Hippocampal formation (tissue), 2 donors: ENCODE data around the gene DBH.

Experiments
- DNase-seq, 2 donors: peaks; one replicate each; lab custom pipeline; 2025; lab: John Stamatoyannopoulos, UW

The DBH gene

DNA sequence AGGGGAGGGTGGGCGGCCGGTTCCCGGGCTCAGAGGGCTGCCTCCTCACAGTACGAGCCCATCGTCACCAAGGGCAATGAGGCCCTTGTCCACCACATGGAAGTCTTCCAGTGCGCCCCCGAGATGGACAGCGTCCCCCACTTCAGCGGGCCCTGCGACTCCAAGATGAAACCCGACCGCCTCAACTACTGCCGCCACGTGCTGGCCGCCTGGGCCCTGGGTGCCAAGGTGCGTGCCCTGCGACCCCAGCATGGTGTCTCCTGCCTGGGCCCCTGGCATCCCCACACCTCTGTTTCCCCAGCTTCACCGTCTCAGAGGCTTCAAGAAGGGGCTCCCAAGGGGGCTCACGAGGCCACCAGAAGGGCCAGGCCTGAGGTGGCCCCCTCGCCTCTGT lies 7.2 kb downstream of the DBH start:
- no peak for DNase-seq

DNA sequence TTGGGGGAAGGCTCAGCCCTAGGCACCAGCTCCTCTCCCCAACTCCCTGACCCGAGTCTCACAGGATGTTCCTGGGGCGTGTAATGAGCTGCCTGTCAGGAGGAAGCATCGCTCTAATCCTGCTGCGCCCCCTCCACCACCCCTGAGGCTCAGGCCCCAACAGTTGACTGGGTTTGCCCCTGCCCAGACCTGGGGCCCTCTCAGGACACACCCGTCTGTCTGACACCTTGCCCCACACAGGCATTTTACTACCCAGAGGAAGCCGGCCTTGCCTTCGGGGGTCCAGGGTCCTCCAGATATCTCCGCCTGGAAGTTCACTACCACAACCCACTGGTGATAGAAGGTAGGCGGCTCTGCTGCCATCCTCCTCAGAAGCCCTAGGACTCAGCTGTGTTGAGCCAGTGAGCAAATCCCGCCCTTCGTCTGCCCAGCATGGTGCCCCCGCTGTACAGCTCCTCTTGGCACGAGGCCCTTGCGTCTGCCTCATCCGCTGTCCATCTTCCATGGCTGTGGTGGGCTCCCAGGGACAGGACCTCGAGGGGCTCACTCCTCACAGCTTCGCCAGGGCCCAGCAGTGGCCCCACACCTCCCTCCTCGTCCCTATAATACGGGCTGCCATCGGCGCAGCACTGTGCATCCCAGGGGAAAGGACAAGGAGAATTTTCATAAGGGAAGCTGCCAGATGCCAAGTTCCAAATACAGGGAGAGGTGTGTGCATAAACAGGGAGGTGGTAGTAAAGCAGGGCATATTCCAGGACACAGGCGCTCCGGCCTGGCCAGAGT lies 8.0 kb downstream of the DBH start:
- DNase-seq: no peak

DNA sequence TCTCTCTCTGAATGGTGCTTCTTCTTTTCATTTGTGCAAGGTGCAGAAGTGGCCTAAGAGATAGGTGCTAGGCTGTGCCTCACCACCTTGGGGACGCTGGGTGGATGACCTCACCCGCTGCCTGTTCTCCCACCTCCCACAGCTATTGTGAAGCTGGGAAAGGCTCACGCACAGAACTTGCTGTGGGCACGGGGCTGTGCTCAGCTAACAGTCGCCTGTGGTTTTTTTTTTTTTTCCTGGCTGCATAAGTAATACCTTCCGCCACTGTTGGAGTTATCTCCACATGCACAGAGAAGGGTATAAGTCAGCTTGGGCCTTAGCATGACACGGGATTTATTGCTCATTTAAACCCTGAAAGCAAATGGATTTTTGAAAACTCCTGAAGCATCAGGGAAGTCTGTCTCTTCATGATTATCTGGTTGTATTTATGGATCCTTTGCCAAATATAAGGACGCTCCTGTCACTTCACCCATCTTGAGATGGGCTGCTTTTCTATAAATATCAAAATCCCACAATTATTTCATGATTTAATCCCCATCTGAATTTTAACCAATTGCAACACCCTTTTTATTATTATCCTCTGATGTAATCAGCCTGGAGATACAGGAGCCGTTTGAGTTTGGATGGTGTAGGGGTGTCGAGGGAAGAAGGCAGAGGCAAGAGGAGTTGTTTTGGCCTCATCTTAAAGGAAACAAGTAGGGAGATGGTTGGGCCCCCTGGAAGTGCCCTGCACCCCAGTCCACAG lies 9.0 kb downstream of the DBH start:
- DNase-seq: no peak

DNA sequence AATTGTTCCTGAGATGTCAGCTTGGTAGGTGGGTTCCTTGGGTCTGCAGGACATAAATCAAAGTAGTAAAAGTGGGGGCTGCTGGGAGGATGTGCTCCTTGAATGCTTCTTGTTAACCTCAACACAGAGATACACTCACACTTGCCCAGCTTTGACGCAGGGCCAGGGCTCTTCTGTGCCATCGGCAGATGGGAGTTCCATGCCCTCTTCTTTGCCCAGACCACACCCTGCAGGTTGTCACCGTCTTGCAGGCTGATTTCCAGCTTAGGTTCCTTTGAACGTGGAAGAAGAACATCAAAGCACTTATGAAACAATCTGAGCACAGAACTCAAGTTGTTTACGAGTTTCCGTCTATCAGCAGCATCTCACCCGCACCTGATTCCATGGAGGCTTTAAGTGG lies 11.0 kb downstream of the DBH start:
- DNase-seq: no peak

DNA sequence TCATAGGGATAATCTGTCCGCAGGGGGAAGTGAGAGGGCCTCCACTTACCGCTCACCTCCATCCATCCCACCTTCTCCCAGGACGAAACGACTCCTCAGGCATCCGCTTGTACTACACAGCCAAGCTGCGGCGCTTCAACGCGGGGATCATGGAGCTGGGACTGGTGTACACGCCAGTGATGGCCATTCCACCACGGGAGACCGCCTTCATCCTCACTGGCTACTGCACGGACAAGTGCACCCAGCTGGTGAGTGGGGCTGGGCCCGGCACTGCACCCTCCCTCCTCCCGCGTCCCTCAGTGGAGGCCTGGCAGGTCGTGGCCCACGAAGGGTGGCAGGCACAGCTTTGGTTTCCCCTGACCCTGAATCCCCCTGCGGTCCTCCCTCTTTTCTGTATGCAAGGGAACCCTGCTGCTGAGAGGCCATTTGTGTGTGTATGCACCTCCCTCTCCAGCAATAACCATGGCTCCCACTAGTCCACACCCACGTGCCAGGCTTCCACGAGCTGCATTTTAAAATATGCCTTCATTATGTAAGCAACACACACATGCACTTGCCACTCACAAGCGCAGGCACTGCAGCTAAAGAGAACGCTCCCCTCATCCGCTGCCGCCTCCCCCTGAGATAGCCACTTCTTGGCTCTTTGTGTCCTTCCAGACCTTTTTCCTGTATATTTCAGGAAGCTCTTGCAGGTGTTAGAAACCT lies 11.8 kb downstream of the DBH start:
- DNase-seq: no peak

DNA sequence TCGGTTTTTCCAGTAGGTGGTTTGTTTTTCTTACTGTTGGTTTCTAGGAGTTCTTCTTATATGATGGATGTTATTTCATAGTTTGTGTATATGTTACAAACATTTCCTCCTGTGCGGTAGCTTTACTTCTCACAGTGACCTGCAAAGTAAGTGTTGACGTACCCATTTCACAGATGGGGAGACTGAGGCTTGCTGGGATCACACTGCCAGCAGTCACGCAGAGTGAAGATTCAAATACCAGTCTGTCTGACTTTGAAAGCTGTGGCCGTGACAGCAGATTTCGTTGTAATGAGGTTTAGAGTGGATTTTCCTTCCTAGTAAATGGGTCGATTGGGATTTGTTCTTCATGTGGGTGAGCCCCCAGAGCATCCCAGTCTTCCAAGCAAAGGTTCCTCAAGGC lies 13.0 kb downstream of the DBH start:
- no peak for DNase-seq

DNA sequence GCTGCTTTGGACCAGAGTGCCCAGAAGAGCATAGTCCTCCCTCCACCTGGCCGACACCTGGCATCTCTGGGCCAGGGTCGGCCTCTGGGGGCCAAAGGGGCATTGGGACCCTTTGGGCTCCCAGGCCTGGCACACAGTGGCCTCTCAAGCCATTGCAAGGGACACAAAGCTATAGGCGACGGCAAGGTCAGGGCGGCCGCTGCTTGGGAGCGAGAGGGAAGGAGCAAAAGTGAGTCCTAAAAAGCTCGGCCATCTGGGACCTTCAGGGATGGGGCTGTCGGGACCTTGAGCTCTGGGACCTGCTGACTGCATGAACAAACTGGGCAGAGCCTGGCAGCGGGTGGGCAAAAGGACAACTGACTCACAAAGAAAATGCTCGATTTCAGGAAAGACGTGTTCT lies 13.9 kb downstream of the DBH start:
- DNase-seq: no peak

DNA sequence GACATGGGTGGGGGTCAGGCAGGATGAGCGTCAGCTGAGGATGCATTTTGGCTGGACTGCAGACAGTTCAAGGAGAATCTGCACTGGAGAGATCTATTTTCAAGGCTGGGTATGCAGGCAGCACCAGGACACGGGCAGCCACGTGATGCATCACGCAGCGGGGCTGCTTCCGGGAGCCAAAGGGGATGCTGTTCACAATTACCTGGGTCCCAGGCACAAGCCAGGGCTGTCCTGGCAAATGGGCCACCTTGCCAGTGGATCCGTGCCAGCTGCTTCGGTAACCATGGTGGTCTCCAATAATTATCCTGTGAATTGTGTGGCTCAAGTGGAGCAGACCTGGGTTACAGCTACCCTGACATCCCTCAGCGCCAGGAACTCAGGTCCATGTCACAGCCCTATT lies 17.5 kb downstream of the DBH start:
- DNase-seq: no peak

DNA sequence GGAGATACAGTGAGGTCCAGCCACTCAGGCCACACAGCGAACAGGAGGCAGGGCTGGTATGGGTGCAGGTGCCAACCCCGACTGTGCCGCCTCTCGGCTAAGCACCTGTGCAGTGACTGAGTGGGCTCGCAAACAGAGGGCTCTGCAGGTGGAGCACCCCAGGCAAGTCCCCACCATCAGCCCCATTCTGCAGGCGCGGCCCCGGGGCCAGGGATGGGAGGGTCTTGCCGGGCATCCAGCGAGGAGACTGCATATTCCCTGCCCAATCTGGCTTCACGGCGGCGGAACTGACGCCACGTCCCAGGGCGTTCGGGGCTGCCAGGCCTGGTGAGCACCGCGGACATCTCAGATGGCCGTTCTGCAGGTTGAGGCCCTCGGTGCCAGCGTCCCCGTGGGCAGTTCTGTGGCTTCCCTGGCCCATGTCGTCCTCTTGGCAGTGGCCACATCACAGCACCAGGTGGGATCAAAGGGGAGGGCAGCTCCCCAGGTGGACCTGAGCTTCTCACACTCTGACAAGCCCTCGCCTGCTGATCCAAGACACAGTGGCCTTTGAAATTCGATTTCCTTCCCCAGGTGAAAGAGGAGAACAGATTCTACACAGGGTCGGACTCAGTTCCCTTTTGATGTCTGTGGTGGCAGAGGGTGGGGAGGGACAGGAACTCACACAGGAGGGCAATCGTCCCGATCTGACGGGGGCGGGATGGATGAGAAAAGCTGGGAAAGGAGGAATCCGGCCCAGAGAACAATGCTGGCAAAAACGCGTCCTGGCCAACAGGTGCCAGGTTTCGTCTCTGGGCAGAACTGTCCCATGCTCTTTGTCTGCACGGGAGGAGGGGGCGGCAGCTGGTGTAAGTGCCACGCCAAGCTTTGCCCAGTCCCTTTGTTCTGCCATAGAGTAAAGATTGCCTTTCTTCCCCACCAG lies 18.8 kb downstream of the DBH start:
- no peak for DNase-seq

DNA sequence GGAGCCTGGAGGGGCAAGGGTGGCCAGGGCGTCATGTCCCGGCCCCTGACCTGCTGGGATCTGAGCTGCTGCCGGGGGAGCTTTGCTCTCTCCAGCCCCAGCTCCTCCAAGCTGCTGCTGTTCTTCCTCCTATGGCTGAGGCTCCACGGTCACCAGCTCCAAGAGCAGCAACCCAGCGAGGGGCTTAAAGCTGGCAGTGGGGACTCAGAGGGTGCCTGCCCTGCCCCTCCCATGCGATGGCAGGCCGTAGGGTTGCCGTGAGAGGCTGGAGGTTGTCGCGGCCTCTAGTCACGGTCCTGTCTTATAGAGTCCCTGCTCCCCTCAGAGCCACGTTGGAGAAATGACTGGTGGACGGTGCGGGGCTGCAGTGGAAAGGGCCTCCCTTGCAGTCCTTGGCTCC lies 19.5 kb downstream of the DBH start:
- no peak for DNase-seq

DNA sequence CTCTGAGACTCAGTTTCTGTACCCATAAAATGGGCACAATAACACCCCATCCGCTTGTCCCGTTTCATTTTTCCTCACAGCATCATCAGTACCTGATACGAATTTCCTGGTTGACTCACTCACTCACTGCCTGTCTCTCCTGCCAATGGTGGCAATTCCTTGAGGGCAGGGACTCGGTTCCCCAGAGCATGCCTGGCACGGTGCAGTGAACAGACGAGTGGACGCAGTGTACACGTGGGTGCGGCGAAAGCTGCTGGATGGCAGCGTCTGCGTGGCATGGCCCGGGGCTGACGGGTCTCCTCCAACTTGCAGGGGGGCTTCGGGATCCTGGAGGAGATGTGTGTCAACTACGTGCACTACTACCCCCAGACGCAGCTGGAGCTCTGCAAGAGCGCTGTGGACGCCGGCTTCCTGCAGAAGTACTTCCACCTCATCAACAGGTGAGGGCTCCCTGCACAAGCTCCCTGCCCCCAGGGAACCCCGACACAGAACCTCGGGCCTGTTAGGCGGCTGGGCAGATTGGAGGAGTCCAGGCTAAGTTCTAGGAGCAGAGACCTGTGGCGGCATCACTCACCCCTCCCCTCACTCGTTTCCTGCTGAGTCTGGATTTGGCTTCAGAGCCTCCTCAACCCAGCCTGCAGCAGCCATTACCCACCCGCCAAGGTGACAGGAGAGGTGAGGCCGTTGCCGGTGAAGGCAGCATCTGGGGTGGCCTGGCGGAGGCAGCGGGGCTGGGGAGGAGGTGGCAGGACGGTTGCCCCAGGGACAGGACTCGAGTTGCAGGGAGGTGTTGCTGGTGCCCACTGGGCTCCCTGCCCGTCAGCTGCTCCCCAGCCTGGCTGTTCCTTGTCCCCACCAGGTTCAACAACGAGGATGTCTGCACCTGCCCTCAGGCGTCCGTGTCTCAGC lies 20.3 kb downstream of the DBH start:
- DNase-seq: no peak

DNA sequence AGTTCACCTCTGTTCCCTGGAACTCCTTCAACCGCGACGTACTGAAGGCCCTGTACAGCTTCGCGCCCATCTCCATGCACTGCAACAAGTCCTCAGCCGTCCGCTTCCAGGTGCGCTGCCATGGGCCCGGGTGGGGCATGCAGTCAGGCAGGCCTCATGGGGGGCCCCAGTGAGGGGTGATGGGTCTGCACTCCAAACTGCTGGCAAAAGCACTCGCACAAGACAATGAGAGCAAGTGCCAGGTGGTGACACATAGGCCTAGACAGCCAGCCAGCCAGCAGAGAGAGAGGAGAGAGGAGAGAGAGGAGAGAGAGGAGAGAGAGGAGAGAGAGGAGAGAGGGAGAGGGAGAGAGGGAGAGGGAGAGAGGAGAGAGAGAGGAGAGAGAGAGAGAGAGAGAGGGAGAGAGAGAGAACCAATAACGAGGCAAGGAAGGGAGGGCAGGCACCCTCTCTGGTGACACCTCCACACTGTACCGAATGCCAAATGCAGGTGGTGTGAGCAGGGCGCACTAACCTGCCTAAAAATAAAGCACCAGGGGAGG lies 21.0 kb downstream of the DBH start:
- no peak for DNase-seq

DNA sequence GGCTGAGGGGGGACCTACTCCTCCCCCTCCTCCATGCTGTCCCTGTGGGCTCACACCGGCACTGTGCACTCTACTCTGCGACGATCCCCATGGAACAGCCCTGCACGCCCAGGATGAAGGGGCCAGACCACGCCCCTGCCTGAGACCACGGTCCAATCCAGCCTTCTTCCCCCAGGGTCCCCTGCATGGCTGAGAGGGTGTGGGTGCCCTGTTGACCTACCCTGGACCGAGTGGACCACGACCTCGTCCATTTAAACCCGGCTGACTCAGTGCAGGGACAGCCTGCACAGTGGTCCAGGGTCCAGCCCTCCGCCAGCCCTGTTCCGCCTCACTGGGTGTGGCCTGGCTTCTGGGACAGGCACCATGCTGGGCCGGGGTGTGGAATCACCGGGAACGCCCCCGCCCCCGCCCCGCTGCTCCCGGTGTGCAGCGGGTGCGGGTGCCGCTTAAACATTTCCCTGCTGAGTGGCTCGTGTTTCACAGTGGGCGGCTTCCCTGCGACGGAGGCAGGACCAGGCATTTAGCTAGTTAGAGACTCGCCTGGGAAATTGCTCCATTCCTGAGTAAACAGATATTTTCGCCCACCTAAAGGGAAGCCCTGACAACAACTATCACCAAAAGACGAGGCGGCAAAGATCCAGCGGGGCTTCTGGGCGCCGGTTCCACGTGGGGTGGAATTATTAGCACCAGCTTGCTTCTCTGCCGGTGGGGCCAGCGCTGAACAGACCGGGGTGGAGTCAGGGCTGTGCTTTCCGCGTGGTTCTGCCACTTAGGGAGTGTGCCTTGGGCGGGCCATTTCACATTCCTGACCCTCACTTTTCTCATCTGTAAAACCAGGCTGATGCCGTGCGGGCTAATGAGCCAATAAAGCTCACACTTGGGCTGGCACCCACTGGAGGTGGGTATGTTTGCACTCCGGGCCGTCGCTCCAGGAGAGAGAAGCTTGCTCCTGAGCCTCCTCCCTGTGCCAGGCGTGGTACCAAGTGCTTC lies 22.6 kb downstream of the DBH start:
- no peak for DNase-seq

DNA sequence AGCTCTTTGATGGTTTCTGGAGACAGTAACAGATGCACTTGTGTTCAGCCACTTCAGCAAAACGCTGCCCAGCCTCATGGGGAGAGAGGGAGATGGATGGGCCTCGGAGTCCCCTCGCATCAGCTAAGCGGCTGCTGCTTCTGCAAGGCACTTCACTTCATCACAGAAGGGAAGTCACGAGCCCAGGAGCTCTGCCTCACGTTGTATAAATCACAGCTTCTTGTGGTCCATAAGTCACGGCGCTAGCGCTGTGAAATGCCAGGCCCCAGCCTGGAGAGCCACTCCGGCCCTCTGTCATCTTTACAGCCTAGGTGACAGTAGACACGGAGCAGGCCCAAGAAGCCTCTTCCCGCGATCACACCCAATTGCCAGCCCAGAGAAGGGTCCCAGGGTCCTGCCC lies 23.4 kb downstream of the DBH start:
- no peak for DNase-seq

DNA sequence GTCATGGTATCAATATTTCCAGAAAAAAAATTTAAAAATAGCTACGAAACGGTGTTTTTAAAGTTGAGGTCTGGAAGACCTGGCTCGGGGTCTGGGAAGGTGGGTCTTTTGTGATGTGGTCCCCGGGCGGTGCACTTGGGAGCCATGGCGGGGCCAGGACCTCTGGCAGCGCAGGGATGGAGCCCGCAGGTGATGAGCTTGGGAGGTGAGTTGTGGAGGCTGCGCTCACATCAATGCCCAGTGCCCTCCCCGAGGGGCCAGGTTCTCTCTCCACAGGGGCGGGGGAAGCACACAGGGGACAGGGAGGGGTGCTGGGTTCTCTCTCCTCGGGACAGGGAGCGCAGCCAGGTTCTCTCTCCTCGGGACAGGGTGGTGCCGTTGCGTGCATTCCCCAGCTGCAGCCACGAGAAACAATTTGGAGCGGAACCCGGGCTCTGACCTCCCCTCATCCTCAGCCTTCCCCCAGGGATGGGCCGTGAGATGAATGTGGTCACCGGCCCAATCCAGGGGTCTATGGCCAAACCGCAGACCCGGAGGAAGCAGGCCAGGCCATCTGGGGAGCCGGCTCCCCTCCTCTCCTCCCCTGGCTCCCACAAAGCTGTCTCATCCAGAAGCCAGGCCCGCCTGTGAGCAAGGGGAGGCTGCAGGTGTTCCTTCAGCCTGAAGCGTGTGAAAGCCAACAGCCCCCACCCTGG lies 25.8 kb downstream of the DBH start:
- no peak for DNase-seq

DNA sequence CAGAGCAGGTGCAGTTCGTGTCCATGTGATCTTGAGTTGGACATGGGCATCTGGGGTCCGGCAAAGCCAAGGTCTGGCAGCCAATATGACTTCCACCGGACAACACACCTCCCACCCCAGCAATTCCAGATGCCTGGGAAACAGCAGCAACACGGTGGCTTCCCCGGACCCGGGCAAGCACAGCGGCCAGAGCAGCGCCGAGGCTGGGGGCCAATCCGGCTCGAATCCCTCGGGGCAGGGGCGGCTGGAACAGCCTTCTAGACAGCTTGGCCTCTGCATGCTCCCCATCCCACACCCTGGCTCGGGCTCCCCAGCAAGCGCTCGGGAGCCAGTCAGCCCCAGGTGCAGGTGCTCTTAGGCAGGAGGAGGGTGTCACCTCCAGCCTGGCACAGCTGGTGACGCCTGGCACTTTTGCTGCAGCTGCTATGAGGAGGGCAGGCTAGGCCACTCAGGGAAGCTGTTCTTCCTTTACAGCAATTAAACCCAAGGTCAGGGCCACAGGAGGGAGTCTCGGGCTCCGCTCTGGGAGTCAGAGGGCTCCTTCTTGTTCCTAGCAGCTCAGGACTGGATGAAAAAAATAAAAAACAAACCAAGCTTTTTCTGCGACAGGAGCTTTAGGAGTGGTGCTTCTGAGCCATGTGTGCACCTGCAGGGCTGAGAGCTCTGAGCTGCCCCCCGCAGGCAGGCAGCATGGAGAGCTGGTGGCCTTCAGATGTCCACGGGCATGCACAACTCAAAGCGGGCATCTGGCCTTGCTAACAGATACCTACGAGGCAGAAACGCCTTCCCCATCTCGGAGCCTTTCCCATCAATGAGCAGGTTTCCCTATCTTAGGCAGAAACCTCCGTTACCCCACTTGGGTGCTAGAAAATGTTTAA lies 28.2 kb downstream of the DBH start:
- DNase-seq: no peak

DNA sequence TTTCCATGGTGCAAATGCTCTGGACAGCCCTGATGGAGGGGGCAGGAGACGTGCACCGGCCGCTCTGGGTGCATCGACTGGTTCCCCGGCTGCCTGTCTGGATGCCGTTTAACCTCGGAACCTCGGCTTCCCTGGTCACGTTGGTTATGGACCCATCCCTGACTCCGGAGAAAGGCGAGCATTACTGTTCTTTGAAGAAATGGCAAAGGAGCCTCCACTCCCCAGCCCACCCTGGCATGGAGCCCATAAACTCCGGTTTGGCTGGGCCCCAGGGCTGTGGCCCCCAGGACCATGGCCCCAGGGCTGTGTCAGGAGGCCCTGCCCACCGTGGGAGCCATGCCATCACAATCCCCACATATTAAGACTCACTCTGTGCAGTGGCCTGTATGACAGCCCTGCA lies 28.9 kb downstream of the DBH start:
- DNase-seq: no peak

DNA sequence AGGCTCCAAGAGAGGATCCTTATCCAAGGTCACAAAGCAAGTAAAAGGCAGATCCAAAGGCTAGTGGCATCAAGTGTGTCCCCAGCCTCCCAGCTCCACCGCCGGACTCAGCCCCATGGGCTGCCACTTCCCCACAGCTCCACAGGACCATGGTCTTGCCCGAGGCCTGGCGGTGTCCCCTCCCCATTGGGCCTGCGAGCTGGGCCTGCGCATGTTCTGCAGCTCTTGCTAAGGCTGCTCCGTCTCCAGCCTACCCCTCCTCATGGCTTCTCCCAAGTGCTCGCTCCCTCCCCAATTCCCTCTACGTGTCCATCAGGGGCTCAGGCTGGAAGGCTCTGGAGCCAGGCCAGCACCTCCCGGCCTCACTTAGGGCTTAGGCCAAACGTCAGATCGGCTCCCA lies 29.4 kb downstream of the DBH start:
- DNase-seq: no peak
